HG03342 (cell line): Measurements from ENCODE around the gene SCN5A.

Experiments
- ATAC-seq: cut with Tn5 transposase; IDR thresholded peaks from one replicate; pipeline ENCODE4 v1.9.1; 2021; ENCODE audit warnings: mild to moderate bottlenecking, moderate library complexity; ENCODE audit not compliant: unreplicated experiment

SCN5A gene

GRCh38 chr3:38627956-38628355 lies 21.5 kb downstream of the SCN5A start:
- no peak for ATAC-seq

GRCh38 chr3:38626171-38626570 lies 23.3 kb downstream of the SCN5A start:
- ATAC-seq, result no peak

- ATAC-seq, result no peak
These were observed 25.9 kb downstream of the SCN5A start for GRCh38 chr3:38623539-38623938.

GRCh38 chr3:38622336-38622735 lies 27.2 kb downstream of the SCN5A start:
- ATAC-seq, result no peak

- ATAC-seq, result no peak
These were observed 29.3 kb downstream of the SCN5A start for GRCh38 chr3:38620236-38620635.

GRCh38 chr3:38618343-38618742 lies 31.1 kb downstream of the SCN5A start:
- no peak for ATAC-seq

GRCh38 chr3:38617586-38617985 lies 31.9 kb downstream of the SCN5A start:
- ATAC-seq, result no peak

GRCh38 chr3:38617137-38617536 lies 32.4 kb downstream of the SCN5A start:
- no peak for ATAC-seq

- ATAC-seq, result no peak
These were observed 32.8 kb downstream of the SCN5A start for GRCh38 chr3:38616658-38617057.

GRCh38 chr3:38616111-38616510 lies 33.4 kb downstream of the SCN5A start:
- ATAC-seq, result no peak

GRCh38 chr3:38614651-38615352 lies 34.7 kb downstream of the SCN5A start:
- ATAC-seq, result no peak

- no peak for ATAC-seq
These were observed 35.4 kb downstream of the SCN5A start for GRCh38 chr3:38614091-38614490.

- no peak for ATAC-seq
These were observed 36.1 kb downstream of the SCN5A start for GRCh38 chr3:38613426-38613825.

GRCh38 chr3:38611866-38612265 lies 37.6 kb downstream of the SCN5A start:
- no peak for ATAC-seq

- ATAC-seq, result no peak
These were observed 38.6 kb downstream of the SCN5A start for GRCh38 chr3:38610934-38611333.

GRCh38 chr3:38610436-38610835 lies 39.1 kb downstream of the SCN5A start:
- no peak for ATAC-seq

GRCh38 chr3:38609386-38610111 lies 39.9 kb downstream of the SCN5A start:
- no peak for ATAC-seq

GRCh38 chr3:38608961-38609360 lies 40.5 kb downstream of the SCN5A start:
- no peak for ATAC-seq

GRCh38 chr3:38608086-38608775 lies 41.3 kb downstream of the SCN5A start:
- no peak for ATAC-seq

GRCh38 chr3:38606561-38606960 lies 42.9 kb downstream of the SCN5A start:
- no peak for ATAC-seq

- ATAC-seq, result no peak
These were observed 43.5 kb downstream of the SCN5A start for GRCh38 chr3:38605981-38606380.

- no peak for ATAC-seq
These were observed 45.2 kb downstream of the SCN5A start for GRCh38 chr3:38604246-38604645.
